Uterus (tissue), 2 donors: ENCODE measurements around the gene CD72.

ENCODE experiments used
- POLR2A ChIP-seq, 2 donors: fragments of 450-650 bp; IDR thresholded peaks; one replicate each; pipeline ENCODE4 v1.6.1; 2016; ENCODE audit warnings: antibody characterized with exemption in 2 of 2, mild to moderate bottlenecking in 1 of 2, moderate library complexity in 1 of 2
- TF ChIP-seq, protein P1 (sequence below), 4 experiments: fragments of 200-600 bp in 2 of 4; fragments of 450-650 bp in 2 of 4; sonication (generic) in 2 of 4; IDR thresholded peaks; one replicate each; pipeline ENCODE4 v1.5.1; 2016 to 2019; ENCODE audit warnings: antibody characterized with exemption in 4 of 4, mild to moderate bottlenecking in 2 of 4, moderate library complexity in 1 of 4

DNA sequence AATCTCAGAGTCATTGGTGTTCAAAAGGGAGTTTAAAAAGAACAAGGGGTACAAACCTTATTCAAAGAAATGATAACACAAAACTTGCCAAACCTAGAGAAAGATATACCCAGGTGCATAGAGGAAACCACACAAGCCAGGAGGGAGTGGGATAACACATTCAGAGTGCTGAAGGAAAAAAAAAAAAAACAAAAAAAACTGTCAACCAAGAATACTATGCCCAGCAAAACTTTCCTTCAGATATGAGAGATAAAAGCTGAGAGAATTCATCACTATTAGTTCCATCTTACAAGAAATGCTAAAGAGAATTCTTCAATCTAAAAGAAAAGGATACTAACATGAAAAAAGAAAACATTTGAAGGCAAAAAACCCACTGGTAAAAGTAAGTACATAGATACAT lies 24.6 kb downstream of the CD72 start:
- TF ChIP-seq POLR2A (IDR thresholded peaks at IDR 0.05): no peak
- TF ChIP-seq, protein P1, sequence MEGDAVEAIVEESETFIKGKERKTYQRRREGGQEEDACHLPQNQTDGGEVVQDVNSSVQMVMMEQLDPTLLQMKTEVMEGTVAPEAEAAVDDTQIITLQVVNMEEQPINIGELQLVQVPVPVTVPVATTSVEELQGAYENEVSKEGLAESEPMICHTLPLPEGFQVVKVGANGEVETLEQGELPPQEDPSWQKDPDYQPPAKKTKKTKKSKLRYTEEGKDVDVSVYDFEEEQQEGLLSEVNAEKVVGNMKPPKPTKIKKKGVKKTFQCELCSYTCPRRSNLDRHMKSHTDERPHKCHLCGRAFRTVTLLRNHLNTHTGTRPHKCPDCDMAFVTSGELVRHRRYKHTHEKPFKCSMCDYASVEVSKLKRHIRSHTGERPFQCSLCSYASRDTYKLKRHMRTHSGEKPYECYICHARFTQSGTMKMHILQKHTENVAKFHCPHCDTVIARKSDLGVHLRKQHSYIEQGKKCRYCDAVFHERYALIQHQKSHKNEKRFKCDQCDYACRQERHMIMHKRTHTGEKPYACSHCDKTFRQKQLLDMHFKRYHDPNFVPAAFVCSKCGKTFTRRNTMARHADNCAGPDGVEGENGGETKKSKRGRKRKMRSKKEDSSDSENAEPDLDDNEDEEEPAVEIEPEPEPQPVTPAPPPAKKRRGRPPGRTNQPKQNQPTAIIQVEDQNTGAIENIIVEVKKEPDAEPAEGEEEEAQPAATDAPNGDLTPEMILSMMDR (IDR thresholded peaks at IDR 0.05): no peak
